A673 (cell line): ENCODE measurements around the gene ROR1. TPM values are rescaled to one million over a fixed set of nuclear protein-coding genes. Genes with fewer than 3 reads are reported as not detected.

Source experiments
- BruUV-seq: library from RNA; stranded (reverse); fragments of 400-500 nt; replicated peaks from 2 replicates; lab custom pipeline; 2021; lab: Mats Ljungman, UMichigan
- CTCF ChIA-PET: fragments of 300-600 bp; sonication (Branson Sonifier 250); formaldehyde crosslinking; loops from one replicate; lab custom pipeline; 2022; ENCODE audit warnings: antibody characterized with exemption; lab: Charles Lee
- POLR2A ChIA-PET: fragments of 300-600 bp; sonication (Branson Sonifier 250); formaldehyde crosslinking; loops from one replicate; lab custom pipeline; 2022; ENCODE audit warnings: antibody characterized with exemption; ENCODE audit not compliant: low non-redundant PET; lab: Charles Lee
- DNase-seq: peaks from one replicate; pipeline ENCODE4 v3.0.0-alpha.2; 2015; ENCODE audit warnings: low spot score
- H3K27ac ChIP-seq: fragments of 200-600 bp; sonication (generic); 2 replicates; pipeline ENCODE4 v1.5.1; 2016; ENCODE audit warnings: mixed run types, low read depth, mild to moderate bottlenecking, mixed read lengths, antibody characterized with exemption, low read length; ENCODE audit not compliant: poor library complexity, severe bottlenecking
- H3K27me3 ChIP-seq: fragments of 200-600 bp; sonication (generic); replicated peaks from 2 replicates; pipeline ENCODE4 v1.6.1; 2017; ENCODE audit warnings: mixed run types, low read depth, mild to moderate bottlenecking, mixed read lengths, antibody characterized with exemption, low read length; ENCODE audit not compliant: insufficient read depth, poor library complexity
- H3K36me3 ChIP-seq: fragments of 200-600 bp; sonication (generic); 2 replicates; pipeline ENCODE4 v1.6.1; 2016; ENCODE audit warnings: mixed run types, mild to moderate bottlenecking, mixed read lengths, antibody characterized with exemption, low read length; ENCODE audit not compliant: insufficient read depth, poor library complexity, severe bottlenecking
- H3K4me1 ChIP-seq: fragments of 200-600 bp; sonication (generic); 2 replicates; pipeline ENCODE4 v1.6.1; 2017; ENCODE audit warnings: mixed run types, mild to moderate bottlenecking, mixed read lengths, antibody characterized with exemption, low read length; ENCODE audit not compliant: insufficient read depth, poor library complexity, severe bottlenecking
- H3K4me3 ChIP-seq: fragments of 200-600 bp; sonication (generic); 2 replicates; pipeline ENCODE4 v1.5.1; 2016; ENCODE audit warnings: low read depth, mixed run types, mild to moderate bottlenecking, mixed read lengths, low read length; ENCODE audit not compliant: poor library complexity, severe bottlenecking
- H3K9me3 ChIP-seq: fragments of 200-600 bp; sonication (generic); 2 replicates; pipeline ENCODE4 v1.6.1; 2016; ENCODE audit warnings: mixed run types, low read depth, mild to moderate bottlenecking, mixed read lengths, antibody characterized with exemption, low read length; ENCODE audit not compliant: poor library complexity, severe bottlenecking
- CTCF ChIP-seq: fragments of 300-800, 200-600 bp; sonication (generic); conservative IDR thresholded peaks from 2 replicates; pipeline ENCODE4 v1.5.1; 2017; ENCODE audit warnings: low read depth, mild to moderate bottlenecking, antibody characterized with exemption, low read length, moderate library complexity, mixed read lengths
- EZH2 ChIP-seq: fragments of 200-600 bp; sonication (generic); IDR thresholded peaks from 2 replicates; pipeline ENCODE4 v1.6.1; 2017; ENCODE audit warnings: borderline replicate concordance, low read depth, mild to moderate bottlenecking, mixed read lengths, antibody characterized with exemption, low read length; ENCODE audit not compliant: poor library complexity, severe bottlenecking
- intact Hi-C: fragments of 100-400 bp; cut with micrococcal nuclease; formaldehyde crosslinking; loops from one replicate; pipeline ENCODE4 v1.10.0; 2022; ENCODE audit not compliant: unreplicated experiment
- total RNA-seq: library from RNA; stranded (reverse); gene quantifications from 2 replicates; pipeline ENCODE4 v1.2.3, GENCODE V29; 2021

Gene ROR1
- total RNA-seq, 1 experiment from 2014 or later, result 7.4 TPM

GRCh38 chr1:63750721-63751120 is 23.1 kb upstream of the ROR1 start:
- Histone ChIP-seq H3K27me3 (no peaks in the 10 kb centered on the region), H3K4me1 (no peaks in the 10 kb centered on the region), H3K36me3 (no peaks in the 10 kb centered on the region), H3K9me3 (no peaks in the 10 kb centered on the region), H3K27ac (no peak overlapping the region), H3K4me3 (no peak overlapping the region)
- BruUV-seq, result no TSS peak
- POLR2A ChIA-PET, result interaction anchor here (0.7 kb wide), 1 partner anchor 19 kb away, joined by 3 read pairs; no protein-coding TSS in a partner anchor
- TF ChIP-seq CTCF (no peak), EZH2 (no peak)
- intact Hi-C loops, result no loop called here
- CTCF ChIA-PET, result no interaction called here
- DNase-seq, result no peak

- no peak overlapping the region for H3K4me3 ChIP-seq
- ChIA-PET CTCF (no interaction called here), POLR2A (no interaction called here)
- BruUV-seq, result no TSS peak
- H3K4me1 ChIP-seq, result no peaks in the 10 kb centered on the region
- TF ChIP-seq CTCF, result no peak
- no peak for TF ChIP-seq EZH2
- no peaks in the 10 kb centered on the region for H3K36me3 ChIP-seq
- no peaks in the 10 kb centered on the region for H3K27me3 ChIP-seq
- intact Hi-C loops, result no loop called here
- DNase-seq, result no peak
- H3K9me3 ChIP-seq, result no peaks in the 10 kb centered on the region
- no peak overlapping the region for H3K27ac ChIP-seq
Observed at GRCh38 chr1:63752176-63752575, 21.6 kb upstream of the ROR1 start.

GRCh38 chr1:63753591-63753990 is 20.2 kb upstream of the ROR1 start:
- intact Hi-C loops, result no loop called here
- H3K9me3 ChIP-seq, result no peaks in the 10 kb centered on the region
- no peaks in the 10 kb centered on the region for H3K4me1 ChIP-seq
- H3K4me3 ChIP-seq, result no peak overlapping the region
- no peak overlapping the region for H3K27ac ChIP-seq
- BruUV-seq, result no TSS peak
- TF ChIP-seq CTCF (no peak), EZH2 (no peak)
- no peaks in the 10 kb centered on the region for H3K36me3 ChIP-seq
- DNase-seq, result no peak
- ChIA-PET POLR2A (no interaction called here), CTCF (no interaction called here)
- H3K27me3 ChIP-seq, result no peaks in the 10 kb centered on the region
